ENCODE results near the gene ARL3.
"Not testable (repeated sequence)": the region's sequence is repeated elsewhere in the genome, so short reads cannot be mapped to it uniquely, and the experiment has no call there.

DNA sequence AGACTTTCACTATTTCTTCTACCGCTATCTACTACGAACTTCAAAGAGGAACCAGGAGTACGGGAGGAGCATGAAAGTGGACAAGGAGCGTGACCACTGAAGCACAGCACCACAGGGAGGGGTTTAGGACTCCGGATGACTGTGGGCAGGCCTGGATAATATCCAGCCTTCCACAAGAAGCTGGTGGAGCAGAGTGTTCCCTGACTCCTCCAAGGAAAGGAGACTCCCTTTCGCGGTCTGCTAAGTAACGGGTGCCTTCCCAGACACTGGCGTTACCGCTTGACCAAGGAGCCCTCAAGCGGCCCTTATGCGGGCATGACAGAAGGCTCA lies 44.7 kb upstream of the ARL3 start:
- not testable (repeated sequence) for TF ChIP-seq POLR2A, POLR2AphosphoS5, TAF1, SPI1 (IDR thresholded peaks at IDR 0.05; ENCODE audit: low read depth, low read length)
